Thoracic aorta (tissue), 2 donors: ENCODE data around the gene RNF223. TPM values are rescaled to one million over a fixed set of nuclear protein-coding genes. Genes with fewer than 3 reads are reported as not detected.

Experiments used
- ATAC-seq: fragments of 150-250 bp; one replicate; pipeline ENCODE4 v1.8.0; 2017; ENCODE audit warnings: low read depth; ENCODE audit not compliant: insufficient number of reproducible peaks, low FRiP score
- DNase-seq: peaks from one replicate; pipeline ENCODE4 v3.0.0-alpha.2; 2020; ENCODE audit warnings: low spot score
- H3K27ac ChIP-seq, 2 donors: fragments of 200-600 bp; sonication (generic); 1 replicate in 1 of 2; 2 replicates in 1 of 2; pipeline ENCODE4 v1.5.1; 2016; ENCODE audit warnings: mild to moderate bottlenecking in 2 of 2, moderate library complexity in 2 of 2
- H3K27me3 ChIP-seq: fragments of 200-600 bp; sonication (generic); replicated peaks from 2 replicates; pipeline ENCODE4 v1.6.0; 2016; ENCODE audit warnings: mild to moderate bottlenecking; ENCODE audit not compliant: insufficient read depth
- H3K36me3 ChIP-seq: fragments of 200-600 bp; sonication (generic); one replicate; pipeline ENCODE4 v1.5.1; 2016
- H3K4me1 ChIP-seq, 2 donors: fragments of 200-600 bp; sonication (generic); 1 replicate in 1 of 2; 2 replicates in 1 of 2; pipeline versions ENCODE4 v1.5.1 to v1.6.0; 2016; ENCODE audit warnings: low read depth in 2 of 2, mild to moderate bottlenecking in 1 of 2; ENCODE audit not compliant: control insufficient read depth in 1 of 2
- H3K4me3 ChIP-seq: fragments of 200-600 bp; sonication (generic); 2 replicates; pipeline ENCODE4 v1.5.1; 2016; ENCODE audit warnings: mild to moderate bottlenecking
- H3K9me3 ChIP-seq: fragments of 200-600 bp; sonication (generic); 2 replicates; pipeline ENCODE4 v1.5.1; 2016
- CTCF ChIP-seq: fragments of 200-600 bp; sonication (generic); IDR thresholded peaks from one replicate; pipeline ENCODE4 v1.5.1; 2019; ENCODE audit warnings: antibody characterized with exemption
- total RNA-seq, 2 donors: library from RNA; depleted of rRNA; stranded (reverse); fragments of >200 nt; gene quantifications; one replicate each; pipeline versions ENCODE4 v1.1.0 to v1.2.3, GENCODE V29; 2016

Gene RNF223
- total RNA-seq, 2 donors from 2014 or later, result 0.71 TPM; not detected in 1

GRCh38 chr1:1086911-1087341 lies 12.8 kb upstream of the RNF223 start:
- no peak for DNase-seq
- Histone ChIP-seq H3K4me3 (no peak overlapping the region), H3K4me1 (no peaks in the 10 kb centered on the region), H3K9me3 (no peaks in the 10 kb centered on the region), H3K27ac (no peak overlapping the region), H3K27me3 (no peaks in the 10 kb centered on the region), H3K36me3 (no peaks in the 10 kb centered on the region)
- no peak for ATAC-seq
- no peak for TF ChIP-seq CTCF

- Histone ChIP-seq H3K27me3 (no peaks in the 10 kb centered on the region), H3K27ac (no peak overlapping the region), H3K36me3 (no peaks in the 10 kb centered on the region), H3K4me1 (no peaks in the 10 kb centered on the region), H3K9me3 (no peaks in the 10 kb centered on the region), H3K4me3 (no peak overlapping the region)
- no peak for ATAC-seq
- no peak for DNase-seq
- no peak for TF ChIP-seq CTCF
Measured at GRCh38 chr1:1085911-1086841, 12.1 kb upstream of the RNF223 start.

GRCh38 chr1:1085171-1085841 lies 11.2 kb upstream of the RNF223 start:
- H3K27me3 ChIP-seq, result no peaks in the 10 kb centered on the region
- peaks cover under 1 to 2% of the 10 kb centered on the region in 2 donors for H3K4me1 ChIP-seq
- ATAC-seq, result no peak
- no peak overlapping the region for H3K4me3 ChIP-seq
- H3K27ac ChIP-seq, result no peak overlapping the region
- H3K36me3 ChIP-seq, result no peaks in the 10 kb centered on the region
- DNase-seq, result no peak
- TF ChIP-seq CTCF, result no peak
- H3K9me3 ChIP-seq, result no peaks in the 10 kb centered on the region

- no peaks in the 10 kb centered on the region for H3K36me3 ChIP-seq
- H3K27ac ChIP-seq, result no peak overlapping the region
- H3K4me3 ChIP-seq, result no peak overlapping the region
- no peak for TF ChIP-seq CTCF
- no peaks in the 10 kb centered on the region for H3K9me3 ChIP-seq
- no peaks in the 10 kb centered on the region for H3K27me3 ChIP-seq
- DNase-seq (no peak), ATAC-seq (no peak)
- H3K4me1 ChIP-seq, result peaks cover 8 to 9% of the 10 kb centered on the region in 2 donors
Measured at GRCh38 chr1:1084372-1085170, 10.5 kb upstream of the RNF223 start.
